Aorta (tissue), 5 donors: ENCODE results near the gene CLVS2. TPM values are rescaled to one million over a fixed set of nuclear protein-coding genes. Genes with fewer than 3 reads are reported as not detected.
A peak's percentile ranks its signal among the peaks of the same experiment; 100 is the strongest.

Source experiments
- ATAC-seq: fragments of 200-7000 bp; cut with Tn5 transposase; one replicate; pipeline ENCODE4 v1.9.1; 2022; ENCODE audit warnings: moderate library complexity; ENCODE audit not compliant: low FRiP score
- DNase-seq, 2 donors: peaks; one replicate each; pipeline ENCODE4 v3.0.0-alpha.2; 2020
- H3K27ac ChIP-seq, 2 donors: one replicate each; pipeline ENCODE4 v1.5.1; 2013; ENCODE audit warnings: low read length in 2 of 2, mild to moderate bottlenecking in 2 of 2, moderate library complexity in 2 of 2, control low read depth in 1 of 2, inconsistent platforms in 1 of 2, low read depth in 1 of 2
- H3K27me3 ChIP-seq, 2 donors: one replicate each; pipeline ENCODE4 v1.6.1; 2013; ENCODE audit warnings: control low read depth in 1 of 2, low read length in 1 of 2, mild to moderate bottlenecking in 1 of 2, moderate library complexity in 1 of 2; ENCODE audit not compliant: insufficient read depth in 2 of 2, control insufficient read depth in 1 of 2
- H3K36me3 ChIP-seq, 2 donors: one replicate each; pipeline ENCODE4 v1.6.1; 2013; ENCODE audit warnings: control low read depth in 1 of 2, low read length in 1 of 2, mild to moderate bottlenecking in 1 of 2; ENCODE audit not compliant: insufficient read depth in 2 of 2, control insufficient read depth in 1 of 2
- H3K4me1 ChIP-seq, 2 donors: one replicate each; pipeline ENCODE4 v1.6.1; 2013; ENCODE audit warnings: low read length in 2 of 2, control low read depth in 1 of 2, mild to moderate bottlenecking in 1 of 2, moderate library complexity in 1 of 2; ENCODE audit not compliant: insufficient read depth in 2 of 2, control insufficient read depth in 1 of 2
- H3K4me3 ChIP-seq, 2 donors: one replicate each; pipeline ENCODE4 v1.5.1; 2013; ENCODE audit warnings: low read length in 2 of 2, control low read depth in 1 of 2, mild to moderate bottlenecking in 1 of 2
- H3K9me3 ChIP-seq: one replicate; pipeline ENCODE4 v1.6.1; 2013; ENCODE audit warnings: mild to moderate bottlenecking, low read length; ENCODE audit not compliant: control insufficient read depth
- WGBS, 2 donors: extraction: QIAGEN DNeasy Blood & Tissue Kit; methylation state at CpG; one replicate each; pipeline ENCODE4 v1.1.7; 2013; 5-methylcytosine and 5-hydroxymethylcytosine counted together
- intact Hi-C, 2 donors: fragments of 100-400 bp; cut with DNase I; formaldehyde crosslinking; loops; one replicate each; pipeline versions ENCODE4 v1.14.2 to v1.15.0; 2022
- long read RNA-seq, 2 donors: library from polyadenylated mRNA; unstranded; transcript quantifications; one replicate each; pipeline ENCODE4 v2.0.0, GENCODE V29; 2020 to 2021
- polyA plus RNA-seq, 2 donors: library from polyadenylated mRNA; stranded (reverse); fragments of 200-250 nt; gene quantifications; one replicate each; pipeline ENCODE4 v1.2.3, GENCODE V29; 2013
- total RNA-seq, 2 donors: library from RNA; stranded (reverse); fragmentation: NEBNext Ultra II Directional; extraction: Animal tissue kit (Norgen Biotek cat#: 25700); gene quantifications; one replicate each; pipeline ENCODE4 v1.2.1, GENCODE V29; 2021
- donor health status: healthy with polysubstance abuse.
- donor health status: Bipolar disorder and iron deficiency.
- donor health status: DM: no; HTN: no; CAD: no.
- donor health status: DM: no; HTN: no; CAD: no.
- donor health status: DM: yes; HTN: yes; CAD: no.

CLVS2 gene
- total RNA-seq (under 1 TPM in 1 of 2 donors, not detected in 1; 0.03 TPM), polyA plus RNA-seq (under 1 TPM in 1 of 2 donors, not detected in 1; under 0.01 TPM)
- long read RNA-seq, donor 1: 0 reads
- long read RNA-seq, donor 2: 0 reads

GRCh38 chr6:122995921-122996793, at the start of gene CLVS2:
Gene CLVS2, plus strand, starts transcription at chr6:122996235. Its CDS starts 1,543 bp downstream, at chr6:122997778.
- no peaks in the 10 kb centered on the region for H3K4me1 ChIP-seq
- peaks cover 0 to 2% of the 10 kb centered on the region in 2 donors for H3K27me3 ChIP-seq
- 1 to 2% methylated on average over 60 to 75 of the region's 75 CpGs for WGBS, 2 donors
- intact Hi-C loops: no loop called here
- H3K36me3 ChIP-seq: no peaks in the 10 kb centered on the region
- ATAC-seq: peak; percentile 53
- no peak within 1 kb of the TSS for H3K27ac ChIP-seq
- no peak within 1 kb of the TSS for H3K4me3 ChIP-seq
- H3K9me3 ChIP-seq: no peaks in the 10 kb centered on the region
- DNase-seq: peak in 1 of 2 donors; percentile 72

DNA sequence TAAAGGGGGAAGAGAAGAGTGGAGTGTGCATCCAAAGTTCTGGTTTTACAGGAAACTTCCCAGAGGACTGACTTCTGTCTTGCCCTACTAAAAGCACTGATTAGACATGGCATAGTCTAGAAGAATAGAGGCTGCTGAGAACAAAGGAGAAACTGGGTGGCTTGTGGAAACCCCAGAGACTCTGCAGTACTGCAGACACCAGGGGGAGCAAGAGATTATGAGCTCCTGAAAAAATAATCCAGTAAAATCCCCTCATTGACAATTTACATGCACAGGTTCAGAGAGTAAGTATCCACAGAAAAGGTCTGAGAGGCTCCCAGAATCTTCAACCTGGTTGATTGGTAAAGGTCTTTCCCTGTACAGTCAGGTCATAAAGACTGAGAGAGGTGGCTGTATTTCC, 48.7 kb upstream of the CLVS2 start:
- H3K4me3 ChIP-seq: no peak overlapping the region
- no peak overlapping the region for H3K27ac ChIP-seq
- no peaks in the 10 kb centered on the region for H3K27me3 ChIP-seq
- no peaks in the 10 kb centered on the region for H3K4me1 ChIP-seq
- H3K36me3 ChIP-seq: no peaks in the 10 kb centered on the region
- intact Hi-C loops: no loop called here
- peaks cover 1% of the 10 kb centered on the region for H3K9me3 ChIP-seq
- ATAC-seq (no peak), DNase-seq (no peak)

- intact Hi-C loops: no loop called here
- DNase-seq (no peak), ATAC-seq (no peak)
- H3K4me3 ChIP-seq: no peak overlapping the region
- H3K27me3 ChIP-seq: no peaks in the 10 kb centered on the region
- H3K9me3 ChIP-seq: peaks cover 4% of the 10 kb centered on the region
- 75 to 100% methylated on average over 1 of the region's 1 CpG for WGBS, 2 donors
- no peaks in the 10 kb centered on the region for H3K36me3 ChIP-seq
- no peaks in the 10 kb centered on the region for H3K4me1 ChIP-seq
- H3K27ac ChIP-seq: no peak overlapping the region
These were observed 42.3 kb upstream of the CLVS2 start for GRCh38 chr6:122953766-122954165.

- DNase-seq (no peak), ATAC-seq (no peak)
- Histone ChIP-seq H3K4me3 (no peak overlapping the region), H3K4me1 (no peaks in the 10 kb centered on the region), H3K27me3 (no peaks in the 10 kb centered on the region), H3K36me3 (no peaks in the 10 kb centered on the region), H3K27ac (no peak overlapping the region), H3K9me3 (peaks cover 4% of the 10 kb centered on the region)
- intact Hi-C loops: no loop called here
- 88 to 89% methylated on average over 2 of the region's 2 CpGs for WGBS, 2 donors
These were observed 39.7 kb upstream of the CLVS2 start for GRCh38 chr6:122956376-122956775.

DNA sequence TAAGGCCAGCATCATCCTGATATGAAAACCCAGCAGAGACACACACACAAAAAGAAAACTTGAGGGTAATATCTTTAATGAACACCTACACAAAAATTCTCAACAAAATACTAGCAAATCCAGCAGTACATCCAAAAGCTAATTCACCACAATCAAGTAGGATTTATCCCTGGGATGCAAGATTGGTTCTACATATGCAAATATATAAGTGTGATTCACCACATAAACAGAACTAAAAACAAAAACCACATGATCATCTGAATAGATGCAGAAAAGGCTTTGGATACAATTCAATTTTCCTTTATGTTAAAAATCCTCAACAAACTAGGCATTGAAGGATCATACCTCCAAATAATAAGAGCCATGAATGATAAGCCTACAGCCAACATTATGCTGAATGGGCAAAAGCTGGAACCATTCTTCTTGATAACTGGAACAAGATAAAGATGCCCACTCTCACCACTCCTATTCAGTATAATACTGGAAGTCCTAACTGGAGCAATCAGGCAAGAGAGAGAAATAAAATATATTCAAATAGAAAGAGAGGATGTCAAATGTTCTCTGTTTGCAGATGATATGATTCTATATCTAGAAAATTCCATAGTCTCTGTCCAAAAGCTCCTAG, 33.9 kb upstream of the CLVS2 start:
- Histone ChIP-seq H3K36me3 (no peaks in the 10 kb centered on the region), H3K9me3 (no peaks in the 10 kb centered on the region), H3K4me1 (no peaks in the 10 kb centered on the region), H3K27ac (no peak overlapping the region), H3K27me3 (no peaks in the 10 kb centered on the region), H3K4me3 (no peak overlapping the region)
- no peak for DNase-seq
- ATAC-seq: no peak
- intact Hi-C loops: no loop called here

DNA sequence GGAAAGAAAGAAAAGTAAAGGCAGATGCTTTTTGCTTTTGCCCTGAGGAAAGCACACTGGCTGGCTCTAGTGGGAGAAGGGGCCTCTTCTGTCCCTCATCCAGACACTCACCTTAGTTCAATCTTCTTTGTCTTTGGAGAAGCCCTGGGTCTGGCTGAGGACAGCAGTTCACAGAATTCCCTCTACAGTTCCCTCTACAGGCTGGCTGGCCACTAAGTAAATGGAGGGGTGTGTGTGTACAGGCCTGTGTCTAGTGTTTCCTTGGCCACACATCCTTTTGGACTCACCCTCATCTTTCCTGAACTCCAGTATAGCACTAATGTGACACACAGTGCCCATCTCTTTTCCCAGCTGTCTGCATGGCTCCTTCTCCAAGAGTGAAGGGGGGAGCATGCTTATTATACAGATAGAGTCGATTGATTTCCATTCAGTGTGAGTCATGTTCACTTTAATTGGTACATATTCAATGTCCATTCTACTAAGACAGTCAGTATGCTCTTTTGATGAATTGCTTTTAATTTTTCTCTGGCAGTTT, 26.0 kb upstream of the CLVS2 start:
- H3K36me3 ChIP-seq: no peaks in the 10 kb centered on the region
- intact Hi-C loops: no loop called here
- ATAC-seq (no peak), DNase-seq (no peak)
- no peaks in the 10 kb centered on the region for H3K27me3 ChIP-seq
- WGBS, 2 donors: 61 to 69% methylated on average over 1 of the region's 1 CpG
- no peaks in the 10 kb centered on the region for H3K9me3 ChIP-seq
- H3K4me3 ChIP-seq: no peak overlapping the region
- no peak overlapping the region for H3K27ac ChIP-seq
- no peaks in the 10 kb centered on the region for H3K4me1 ChIP-seq

GRCh38 chr6:122977180-122977579, 18.9 kb upstream of the CLVS2 start:
- Histone ChIP-seq H3K36me3 (no peaks in the 10 kb centered on the region), H3K9me3 (peaks cover 2% of the 10 kb centered on the region), H3K27me3 (no peaks in the 10 kb centered on the region), H3K27ac (no peak overlapping the region), H3K4me3 (no peak overlapping the region), H3K4me1 (no peaks in the 10 kb centered on the region)
- 63 to 77% methylated on average over 4 of the region's 4 CpGs for WGBS, 2 donors
- no peak for DNase-seq
- no peak for ATAC-seq
- intact Hi-C loops: no loop called here

DNA sequence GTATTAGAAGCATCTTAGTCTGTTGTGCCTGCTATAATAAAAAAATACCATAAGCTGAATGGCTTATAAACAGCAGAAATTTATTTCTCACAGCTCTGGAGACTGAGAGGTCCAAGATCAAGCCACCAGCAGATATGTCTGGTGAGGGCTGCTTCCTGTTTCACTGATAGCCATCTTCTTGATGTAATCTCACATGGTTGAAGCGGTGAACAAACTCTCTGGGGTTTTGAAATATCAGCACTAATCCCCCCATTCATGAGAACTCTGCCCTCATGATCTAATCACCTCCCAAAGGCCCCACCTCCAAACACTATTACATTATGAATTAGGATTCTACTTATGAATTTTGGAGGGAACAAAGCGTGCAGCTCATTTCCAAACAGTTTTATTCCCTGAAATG, 11.6 kb upstream of the CLVS2 start:
- Histone ChIP-seq H3K4me1 (no peaks in the 10 kb centered on the region), H3K36me3 (no peaks in the 10 kb centered on the region), H3K4me3 (no peak overlapping the region), H3K9me3 (no peaks in the 10 kb centered on the region), H3K27ac (no peak overlapping the region), H3K27me3 (no peaks in the 10 kb centered on the region)
- intact Hi-C loops: no loop called here
- ATAC-seq: no peak
- DNase-seq: no peak
- WGBS, 2 donors: 50 to 70% methylated on average over 2 of the region's 2 CpGs
